ENCODE results near the gene VAV1.

DNA sequence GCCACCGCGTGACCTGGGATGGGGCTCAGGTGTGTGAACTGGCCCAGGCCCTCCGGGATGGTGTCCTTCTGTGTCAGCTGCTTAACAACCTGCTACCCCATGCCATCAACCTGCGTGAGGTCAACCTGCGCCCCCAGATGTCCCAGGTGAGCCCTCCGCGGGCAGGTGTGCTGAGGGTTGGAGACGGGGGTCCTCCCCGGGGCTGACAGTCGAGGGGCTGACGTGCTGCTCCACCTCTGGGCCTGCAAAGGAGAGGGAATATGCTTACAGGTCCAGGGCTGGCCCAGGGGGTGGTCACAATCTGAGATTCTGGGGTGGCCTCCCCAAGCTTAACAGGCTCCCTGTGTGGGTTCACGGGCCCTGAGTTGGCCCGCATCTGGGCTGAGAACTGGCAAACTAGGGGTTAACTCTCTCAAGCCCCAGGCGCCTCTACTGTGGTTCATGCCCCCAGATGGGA is 386 bp downstream of the VAV1 start:
- no peak for TF ChIP-seq POLR2A (IDR thresholded peaks at IDR 0.05)
- TF ChIP-seq, protein P1, sequence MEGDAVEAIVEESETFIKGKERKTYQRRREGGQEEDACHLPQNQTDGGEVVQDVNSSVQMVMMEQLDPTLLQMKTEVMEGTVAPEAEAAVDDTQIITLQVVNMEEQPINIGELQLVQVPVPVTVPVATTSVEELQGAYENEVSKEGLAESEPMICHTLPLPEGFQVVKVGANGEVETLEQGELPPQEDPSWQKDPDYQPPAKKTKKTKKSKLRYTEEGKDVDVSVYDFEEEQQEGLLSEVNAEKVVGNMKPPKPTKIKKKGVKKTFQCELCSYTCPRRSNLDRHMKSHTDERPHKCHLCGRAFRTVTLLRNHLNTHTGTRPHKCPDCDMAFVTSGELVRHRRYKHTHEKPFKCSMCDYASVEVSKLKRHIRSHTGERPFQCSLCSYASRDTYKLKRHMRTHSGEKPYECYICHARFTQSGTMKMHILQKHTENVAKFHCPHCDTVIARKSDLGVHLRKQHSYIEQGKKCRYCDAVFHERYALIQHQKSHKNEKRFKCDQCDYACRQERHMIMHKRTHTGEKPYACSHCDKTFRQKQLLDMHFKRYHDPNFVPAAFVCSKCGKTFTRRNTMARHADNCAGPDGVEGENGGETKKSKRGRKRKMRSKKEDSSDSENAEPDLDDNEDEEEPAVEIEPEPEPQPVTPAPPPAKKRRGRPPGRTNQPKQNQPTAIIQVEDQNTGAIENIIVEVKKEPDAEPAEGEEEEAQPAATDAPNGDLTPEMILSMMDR (IDR thresholded peaks at IDR 0.05): no peak

Measured in ovary (tissue), 3 donors.